Tibial artery (tissue), 4 donors: ENCODE data around the gene IGSF9B.

Experiments
- DNase-seq, 2 donors: peaks; one replicate each; pipeline ENCODE4 v3.0.0-alpha.2; 2019
- H3K27ac ChIP-seq, 2 donors: fragments of 200-600 bp; sonication (generic) in 1 of 2; 1 replicate in 1 of 2; 2 replicates in 1 of 2; pipeline ENCODE4 v1.5.1; 2018 to 2019; ENCODE audit warnings: mild to moderate bottlenecking in 1 of 2
- H3K27me3 ChIP-seq, 2 donors: fragments of 200-600 bp; sonication (generic) in 1 of 2; one replicate each; pipeline versions ENCODE4 v1.5.1 to v1.6.0; 2016 to 2019
- H3K36me3 ChIP-seq, 3 donors: fragments of 200-600 bp; sonication (generic) in 2 of 3; one replicate each; pipeline ENCODE4 v1.5.1; 2016 to 2019; ENCODE audit warnings: mild to moderate bottlenecking in 2 of 3
- H3K4me1 ChIP-seq, 4 donors: fragments of 200-600 bp; sonication (generic) in 2 of 4; 1 replicate in 3 of 4; 2 replicates in 1 of 4; pipeline ENCODE4 v1.5.1; 2016 to 2019
- H3K4me3 ChIP-seq, 2 donors: fragments of 200-600 bp; sonication (generic) in 1 of 2; 1 replicate in 1 of 2; 2 replicates in 1 of 2; pipeline ENCODE4 v1.5.1; 2018 to 2019; ENCODE audit warnings: mild to moderate bottlenecking in 2 of 2
- H3K9me3 ChIP-seq, 3 donors: fragments of 200-600 bp; sonication (generic) in 1 of 3; one replicate each; pipeline ENCODE4 v1.5.1; 2016 to 2019
- intact Hi-C: fragments of 100-400 bp; cut with DNase I; formaldehyde crosslinking; loops from one replicate; pipeline ENCODE4 v1.15.0; 2023; ENCODE audit warnings: low total_unique reads
- TF ChIP-seq, protein P1 (sequence below), 2 experiments: fragments of 200-600 bp in 1 of 2; fragments of 450-650 bp in 1 of 2; IDR thresholded peaks; one replicate each; pipeline ENCODE4 v1.5.1; 2017 to 2019; ENCODE audit warnings: antibody characterized with exemption in 2 of 2, mild to moderate bottlenecking in 1 of 2, moderate library complexity in 1 of 2

The IGSF9B gene

DNA sequence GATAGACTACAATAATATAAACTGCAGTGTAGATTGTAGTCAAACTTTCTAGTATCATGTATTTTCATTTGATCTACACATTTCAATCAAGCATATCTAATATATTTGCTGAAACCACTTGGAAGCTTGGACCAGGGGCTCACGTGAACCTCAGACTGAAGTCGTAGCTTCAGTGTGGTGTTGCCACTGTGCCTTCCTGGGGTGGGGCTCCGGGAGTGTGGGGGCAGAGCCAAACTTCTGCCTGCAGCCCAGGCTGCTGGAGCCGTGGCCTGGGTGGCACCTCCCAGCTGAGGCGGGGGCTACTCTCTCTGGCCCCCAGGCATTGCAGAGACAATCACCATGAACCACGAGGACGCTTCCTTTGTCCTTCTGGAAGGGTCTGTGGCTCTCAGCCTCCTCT, 36.3 kb upstream of the IGSF9B start:
- TF ChIP-seq, protein P1, sequence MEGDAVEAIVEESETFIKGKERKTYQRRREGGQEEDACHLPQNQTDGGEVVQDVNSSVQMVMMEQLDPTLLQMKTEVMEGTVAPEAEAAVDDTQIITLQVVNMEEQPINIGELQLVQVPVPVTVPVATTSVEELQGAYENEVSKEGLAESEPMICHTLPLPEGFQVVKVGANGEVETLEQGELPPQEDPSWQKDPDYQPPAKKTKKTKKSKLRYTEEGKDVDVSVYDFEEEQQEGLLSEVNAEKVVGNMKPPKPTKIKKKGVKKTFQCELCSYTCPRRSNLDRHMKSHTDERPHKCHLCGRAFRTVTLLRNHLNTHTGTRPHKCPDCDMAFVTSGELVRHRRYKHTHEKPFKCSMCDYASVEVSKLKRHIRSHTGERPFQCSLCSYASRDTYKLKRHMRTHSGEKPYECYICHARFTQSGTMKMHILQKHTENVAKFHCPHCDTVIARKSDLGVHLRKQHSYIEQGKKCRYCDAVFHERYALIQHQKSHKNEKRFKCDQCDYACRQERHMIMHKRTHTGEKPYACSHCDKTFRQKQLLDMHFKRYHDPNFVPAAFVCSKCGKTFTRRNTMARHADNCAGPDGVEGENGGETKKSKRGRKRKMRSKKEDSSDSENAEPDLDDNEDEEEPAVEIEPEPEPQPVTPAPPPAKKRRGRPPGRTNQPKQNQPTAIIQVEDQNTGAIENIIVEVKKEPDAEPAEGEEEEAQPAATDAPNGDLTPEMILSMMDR (IDR thresholded peaks at IDR 0.05), result no peak
- H3K4me1 ChIP-seq, result no peaks in the 10 kb centered on the region

GRCh38 chr11:133992121-133992520, 35.4 kb upstream of the IGSF9B start:
- no peak for DNase-seq
- Histone ChIP-seq H3K27ac (no peak overlapping the region), H3K4me3 (no peak overlapping the region), H3K4me1 (no peaks in the 10 kb centered on the region), H3K27me3 (peaks cover 0 to 25% of the 10 kb centered on the region in 2 donors), H3K9me3 (no peaks in the 10 kb centered on the region), H3K36me3 (no peaks in the 10 kb centered on the region)
- TF ChIP-seq, protein P1 (IDR thresholded peaks at IDR 0.05), result no peak
- intact Hi-C loops, result no loop called here

More for the DNA sequence above, 36.3 kb upstream of the IGSF9B start:
- intact Hi-C loops, result no loop called here
- no peak for DNase-seq
- no peaks in the 10 kb centered on the region for H3K36me3 ChIP-seq
- no peak overlapping the region for H3K4me3 ChIP-seq
- no peak overlapping the region for H3K27ac ChIP-seq
- H3K9me3 ChIP-seq, result no peaks in the 10 kb centered on the region
- peaks cover 0 to 26% of the 10 kb centered on the region in 2 donors for H3K27me3 ChIP-seq

DNA sequence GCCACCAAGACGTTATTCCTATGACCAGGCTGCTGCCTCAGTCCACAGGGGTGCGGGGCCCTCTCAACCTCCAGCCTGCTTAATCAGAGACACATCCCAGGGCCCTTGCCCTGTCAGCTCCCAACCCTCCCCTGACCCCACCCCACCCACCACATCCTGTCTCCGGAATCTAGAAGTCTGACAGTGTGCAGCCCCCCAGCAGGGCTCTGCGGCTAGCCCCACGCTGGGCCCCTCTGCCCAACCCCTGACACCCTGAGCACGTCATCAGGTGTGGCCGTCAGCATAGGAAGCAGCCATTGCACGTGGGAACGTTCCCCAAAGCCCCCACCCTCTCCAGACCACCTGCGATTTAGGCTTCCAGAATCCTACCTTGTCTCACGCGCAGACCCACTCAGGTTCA, 34.3 kb upstream of the IGSF9B start:
- intact Hi-C loops, result no loop called here

DNA sequence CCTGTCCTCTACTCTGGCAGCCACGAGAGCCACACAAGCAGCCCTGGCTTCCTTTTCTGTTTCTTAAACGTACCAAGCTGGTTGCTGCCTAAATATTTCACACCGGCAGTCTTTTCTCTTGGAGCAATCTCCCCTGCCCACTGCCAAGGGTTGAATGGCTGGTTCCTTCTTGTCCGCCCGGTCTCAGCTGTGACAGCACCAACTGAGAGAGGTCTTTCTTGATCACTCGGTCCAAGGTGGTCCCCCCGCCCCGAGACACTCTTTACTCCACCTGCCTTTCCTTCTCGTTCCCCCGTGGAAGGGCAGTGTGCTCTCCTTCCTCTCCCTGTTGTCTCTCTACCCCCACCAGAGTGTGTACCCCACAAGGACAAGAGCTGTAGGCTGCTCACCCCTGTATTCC, 33.7 kb upstream of the IGSF9B start:
- H3K27ac ChIP-seq, result no peak overlapping the region
- TF ChIP-seq, protein P1 (IDR thresholded peaks at IDR 0.05), result no peak
- intact Hi-C loops, result no loop called here
- no peak overlapping the region for H3K4me3 ChIP-seq
- H3K36me3 ChIP-seq, result no peaks in the 10 kb centered on the region
- no peaks in the 10 kb centered on the region for H3K9me3 ChIP-seq
- no peaks in the 10 kb centered on the region for H3K4me1 ChIP-seq
- DNase-seq, result no peak
- H3K27me3 ChIP-seq, result peaks cover 0 to 29% of the 10 kb centered on the region in 2 donors

More for the DNA sequence above, 34.3 kb upstream of the IGSF9B start:
- TF ChIP-seq, protein P1 (IDR thresholded peaks at IDR 0.05), result no peak
- Histone ChIP-seq H3K4me3 (no peak overlapping the region), H3K27me3 (peaks cover 0 to 25% of the 10 kb centered on the region in 2 donors), H3K9me3 (no peaks in the 10 kb centered on the region), H3K36me3 (no peaks in the 10 kb centered on the region), H3K27ac (no peak overlapping the region), H3K4me1 (no peaks in the 10 kb centered on the region)
- DNase-seq, result no peak

DNA sequence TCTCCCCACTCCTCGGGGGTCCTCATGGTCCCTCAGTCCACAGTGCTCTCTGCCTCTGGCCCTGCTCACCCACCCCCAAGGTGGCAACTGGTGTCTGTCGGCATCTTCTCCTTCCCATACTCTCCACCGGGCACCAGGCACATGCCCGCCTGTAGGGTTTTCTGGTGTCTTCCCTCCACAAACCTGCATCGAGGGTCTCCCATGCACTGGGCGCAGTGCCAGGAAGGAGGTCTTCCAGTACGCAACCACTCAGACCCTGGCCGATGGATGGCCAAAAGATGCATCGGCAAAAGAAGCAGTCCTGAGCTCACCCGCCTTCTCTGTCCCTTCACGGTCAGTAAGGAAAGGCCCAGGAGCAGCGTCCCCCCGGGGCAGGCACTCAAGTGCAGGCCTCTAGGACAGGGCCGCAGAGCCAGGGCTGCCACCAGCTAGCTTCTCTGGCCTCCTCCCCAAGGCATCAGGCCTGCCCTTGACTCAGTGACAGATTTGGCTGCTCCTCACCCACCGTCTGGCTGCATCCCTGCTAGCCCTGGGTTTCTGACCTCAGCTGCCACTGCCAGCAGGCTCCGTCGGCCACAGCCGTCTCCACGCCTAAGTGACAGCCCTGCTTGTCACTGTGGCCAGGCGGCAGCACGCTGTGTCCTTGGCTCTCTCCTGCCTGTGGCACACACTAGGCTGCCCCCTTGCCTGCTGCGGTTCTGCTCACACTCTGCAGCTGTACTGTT, 32.1 kb upstream of the IGSF9B start:
- no peaks in the 10 kb centered on the region for H3K4me1 ChIP-seq
- no peaks in the 10 kb centered on the region for H3K9me3 ChIP-seq
- H3K36me3 ChIP-seq, result no peaks in the 10 kb centered on the region
- H3K27ac ChIP-seq, result no peak overlapping the region
- H3K27me3 ChIP-seq, result peaks cover 0 to 40% of the 10 kb centered on the region in 2 donors
- TF ChIP-seq, protein P1 (IDR thresholded peaks at IDR 0.05), result no peak
- intact Hi-C loops, result no loop called here
- DNase-seq, result no peak
- H3K4me3 ChIP-seq, result no peak overlapping the region
